ENCODE data around the gene S1PR4.
"Not testable (repeated sequence)": the region's sequence is repeated elsewhere in the genome, so short reads cannot be mapped to it uniquely, and the experiment has no call there.

DNA sequence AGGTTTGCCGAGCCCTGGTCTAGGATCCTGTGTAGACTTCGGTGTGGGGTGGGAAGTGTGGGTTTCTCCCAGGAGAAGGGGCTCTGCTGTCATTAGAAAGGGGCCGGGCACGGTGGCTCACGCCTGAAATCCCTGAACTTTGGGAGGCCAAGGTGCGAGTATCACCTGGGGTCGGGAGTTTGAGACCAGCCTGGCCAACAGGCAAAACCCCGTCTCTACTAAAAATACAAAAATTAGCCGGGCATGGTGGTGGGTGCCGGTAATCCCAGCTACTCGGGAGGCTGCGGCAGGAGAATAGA, 13.2 kb downstream of the S1PR4 start:
- not testable (repeated sequence) for TF ChIP-seq POLR2A, POLR2AphosphoS5, TAF1 (IDR thresholded peaks at IDR 0.05; ENCODE audit: low read depth, low read length)

Data from GM12891 (cell line).